Left ventricle myocardium inferior (tissue), 1 donor: ENCODE data around the gene DNAH11. TPM values are rescaled to one million over a fixed set of nuclear protein-coding genes. Genes with fewer than 3 reads are reported as not detected.

Source experiments
- DNase-seq: peaks from one replicate; pipeline ENCODE4 v3.0.0-alpha.2; 2020
- H3K27ac ChIP-seq: fragments of 200-600 bp; replicated peaks from 2 replicates; pipeline ENCODE4 v1.8.0; 2021
- H3K27me3 ChIP-seq: fragments of 200-600 bp; 2 replicates; pipeline ENCODE4 v1.8.0; 2021; ENCODE audit warnings: low read depth
- H3K36me3 ChIP-seq: fragments of 200-600 bp; 2 replicates; pipeline ENCODE4 v1.8.0; 2021
- H3K4me1 ChIP-seq: fragments of 200-600 bp; 2 replicates; pipeline ENCODE4 v1.8.0; 2021
- H3K4me3 ChIP-seq: fragments of 200-600 bp; 2 replicates; pipeline ENCODE4 v1.8.0; 2021; ENCODE audit warnings: mild to moderate bottlenecking, moderate library complexity
- H3K9me3 ChIP-seq: fragments of 200-600 bp; replicated peaks from 2 replicates; pipeline ENCODE4 v1.8.0; 2021
- CTCF ChIP-seq: fragments of 200-600 bp; IDR thresholded peaks from 2 replicates; pipeline ENCODE4 v1.8.0; 2021; ENCODE audit warnings: antibody characterized with exemption, mild to moderate bottlenecking, borderline replicate concordance
- intact Hi-C: fragments of 100-400 bp; cut with micrococcal nuclease; formaldehyde crosslinking; loops from one replicate; pipeline ENCODE4 v1.11.0; 2022
- total RNA-seq: library from RNA; stranded (reverse); fragmentation: NEBNext Ultra II Directional; extraction: Animal tissue kit (Norgen Biotek cat#: 25700); gene quantifications from one replicate; pipeline ENCODE4 v1.2.1, GENCODE V29; 2021
- donor health status: DM: no; HTN: yes; CAD: no; lungs with severe emphysema.

DNAH11 gene
- total RNA-seq, 1 donor from 2014 or later, result 0.74 TPM

- TF ChIP-seq CTCF, result no peak
- DNase-seq, result peak; percentile 56
- Histone ChIP-seq H3K4me3 (no peak overlapping the region), H3K36me3 (no peaks in the 10 kb centered on the region), H3K9me3 (peaks cover 4% of the 10 kb centered on the region), H3K27me3 (no peaks in the 10 kb centered on the region), H3K4me1 (peaks cover 11% of the 10 kb centered on the region), H3K27ac (no peak overlapping the region)
- intact Hi-C loops, result no loop called here
Observed at GRCh38 chr7:21617916-21618390, 75.1 kb downstream of the DNAH11 start.

- H3K9me3 ChIP-seq, result peaks cover 4% of the 10 kb centered on the region
- DNase-seq, result no peak
- intact Hi-C loops, result no loop called here
- H3K27ac ChIP-seq, result no peak overlapping the region
- H3K36me3 ChIP-seq, result no peaks in the 10 kb centered on the region
- H3K4me1 ChIP-seq, result peaks cover 11% of the 10 kb centered on the region
- H3K27me3 ChIP-seq, result no peaks in the 10 kb centered on the region
- no peak for TF ChIP-seq CTCF
- H3K4me3 ChIP-seq, result no peak overlapping the region
Observed at GRCh38 chr7:21618706-21619105, 75.9 kb downstream of the DNAH11 start.

GRCh38 chr7:21620054-21620453 lies 77.2 kb downstream of the DNAH11 start:
- TF ChIP-seq CTCF, result no peak
- no peaks in the 10 kb centered on the region for H3K36me3 ChIP-seq
- no peaks in the 10 kb centered on the region for H3K27me3 ChIP-seq
- intact Hi-C loops, result no loop called here
- DNase-seq, result no peak
- H3K27ac ChIP-seq, result no peak overlapping the region
- peaks cover 4% of the 10 kb centered on the region for H3K9me3 ChIP-seq
- H3K4me1 ChIP-seq, result peaks cover 11% of the 10 kb centered on the region
- no peak overlapping the region for H3K4me3 ChIP-seq

- Histone ChIP-seq H3K27me3 (no peaks in the 10 kb centered on the region), H3K27ac (no peak overlapping the region), H3K4me1 (no peaks in the 10 kb centered on the region), H3K9me3 (peaks cover 4% of the 10 kb centered on the region), H3K36me3 (no peaks in the 10 kb centered on the region), H3K4me3 (no peak overlapping the region)
- no peak for DNase-seq
- intact Hi-C loops, result no loop called here
- TF ChIP-seq CTCF, result no peak
Observed at GRCh38 chr7:21624320-21624719, 81.5 kb downstream of the DNAH11 start.

- Histone ChIP-seq H3K27me3 (peaks cover 17% of the 10 kb centered on the region), H3K4me1 (no peaks in the 10 kb centered on the region), H3K36me3 (no peaks in the 10 kb centered on the region), H3K27ac (no peak overlapping the region), H3K9me3 (peaks cover 4% of the 10 kb centered on the region), H3K4me3 (no peak overlapping the region)
- intact Hi-C loops, result no loop called here
- TF ChIP-seq CTCF, result no peak
- DNase-seq, result no peak
Observed at GRCh38 chr7:21636694-21637093, 93.9 kb downstream of the DNAH11 start.
